GM12878 (cell line): ENCODE measurements around the gene ELMO3.

Experiments
- BACH1 ChIP-seq: fragments of 450-650 bp; IDR thresholded peaks from 2 replicates; pipeline ENCODE4 v1.6.1; 2017; ENCODE audit warnings: mild to moderate bottlenecking, borderline replicate concordance
- CHD1 ChIP-seq: IDR thresholded peaks from 2 replicates; pipeline ENCODE4 v1.6.1; 2012; ENCODE audit warnings: low read depth, low read length, improper control_type of control experiment
- CTCF ChIP-seq, 3 experiments: IDR thresholded peaks in 2 of 3; conservative IDR thresholded peaks in 1 of 3; 2 replicates each; pipeline ENCODE4 v1.5.1; 2011; ENCODE audit warnings: low read depth in 3 of 3, low read length in 3 of 3, mild to moderate bottlenecking in 3 of 3, control low read depth in 2 of 3, moderate library complexity in 2 of 3, inconsistent platforms in 1 of 3, mixed read lengths in 1 of 3; ENCODE audit not compliant: control insufficient read depth in 2 of 3, insufficient read depth in 1 of 3; ENCODE audit errors: extremely low read depth in 1 of 3
- EP300 ChIP-seq, 2 experiments: fragments of 150-350 bp in 1 of 2; IDR thresholded peaks; 2 replicates each; pipeline ENCODE4 v1.6.1; 2011 to 2012; ENCODE audit warnings: low read depth in 2 of 2, low read length in 2 of 2, borderline replicate concordance in 1 of 2, improper control_type of control experiment in 1 of 2, inconsistent platforms in 1 of 2; ENCODE audit not compliant: control insufficient read depth in 1 of 2
- GABPA ChIP-seq: IDR thresholded peaks from 2 replicates; pipeline ENCODE4 v1.6.1; 2014; ENCODE audit warnings: antibody characterized with exemption, low read depth, mild to moderate bottlenecking, inconsistent platforms
- HDGF ChIP-seq: fragments of 450-650 bp; IDR thresholded peaks from 2 replicates; pipeline ENCODE4 v1.6.1; 2016; ENCODE audit warnings: antibody characterized with exemption
- NRF1 ChIP-seq: conservative IDR thresholded peaks from 2 replicates; pipeline ENCODE4 v1.6.1; 2011; ENCODE audit warnings: mild to moderate bottlenecking, low read depth, low read length, improper control_type of control experiment
- POLR2A ChIP-seq: IDR thresholded peaks from 2 replicates; pipeline ENCODE4 v1.6.1; 2011; ENCODE audit warnings: low read depth, mild to moderate bottlenecking, low read length
- RFX5 ChIP-seq: IDR thresholded peaks from 2 replicates; pipeline ENCODE4 v1.6.1; 2011; ENCODE audit warnings: low read depth, low read length, improper control_type of control experiment
- USF1 ChIP-seq: IDR thresholded peaks from 2 replicates; pipeline ENCODE4 v1.6.1; 2011; ENCODE audit warnings: borderline replicate concordance, low read depth, mild to moderate bottlenecking, moderate library complexity, mixed read lengths, low read length; ENCODE audit not compliant: insufficient read depth; ENCODE audit errors: extremely low read length
- ZNF207 ChIP-seq: fragments of 450-650 bp; IDR thresholded peaks from 2 replicates; pipeline ENCODE4 v1.6.1; 2014; ENCODE audit warnings: antibody characterized with exemption, mild to moderate bottlenecking, borderline replicate concordance

GRCh38 chr16:67246081-67246755 is 47.3 kb downstream of the ELMO3 start:
- TF ChIP-seq GABPA, result no peak
- TF ChIP-seq EP300 (IDR thresholded peaks at IDR 0.05; ENCODE audit: borderline replicate concordance in 1 of 2, control insufficient read depth in 1 of 2, low read depth in 2 of 2, low read length in 2 of 2), result no peak
- TF ChIP-seq RFX5, result no peak
- TF ChIP-seq POLR2A, result peak; percentile 66
- no peak for TF ChIP-seq BACH1
- peak; percentile 40 to 59 (median 44); a peak in 5 of 6 replicates for TF ChIP-seq CTCF (IDR thresholded peaks at IDR 0.05 in 2 of 3, conservative IDR thresholded peaks at IDR 0.05 in 1 of 3; ENCODE audit: control insufficient read depth in 2 of 3, extremely low read depth in 1 of 3, insufficient read depth in 1 of 3, low read depth in 3 of 3, low read length in 3 of 3)
- no peak for TF ChIP-seq HDGF
- peak; percentile 79 for TF ChIP-seq USF1
- TF ChIP-seq CHD1, result no peak
- no peak for TF ChIP-seq NRF1
- TF ChIP-seq ZNF207, result 0 out of 2 replicates have a peak, but pooled peaks have one; percentile 31
